KG1 (cell line): ENCODE results near the gene PLEKHG4B.
A peak's percentile ranks its signal among the peaks of the same experiment; 100 is the strongest.

Experiments
- DNase-seq: peaks from one replicate; lab custom pipeline; 2025; lab: John Stamatoyannopoulos, UW

Gene PLEKHG4B

GRCh38 chr5:74503-75109, 17.4 kb upstream of the PLEKHG4B start:
- DNase-seq, result no peak

- no peak for DNase-seq
Observed at GRCh38 chr5:75331-76320, 16.3 kb upstream of the PLEKHG4B start.

DNA sequence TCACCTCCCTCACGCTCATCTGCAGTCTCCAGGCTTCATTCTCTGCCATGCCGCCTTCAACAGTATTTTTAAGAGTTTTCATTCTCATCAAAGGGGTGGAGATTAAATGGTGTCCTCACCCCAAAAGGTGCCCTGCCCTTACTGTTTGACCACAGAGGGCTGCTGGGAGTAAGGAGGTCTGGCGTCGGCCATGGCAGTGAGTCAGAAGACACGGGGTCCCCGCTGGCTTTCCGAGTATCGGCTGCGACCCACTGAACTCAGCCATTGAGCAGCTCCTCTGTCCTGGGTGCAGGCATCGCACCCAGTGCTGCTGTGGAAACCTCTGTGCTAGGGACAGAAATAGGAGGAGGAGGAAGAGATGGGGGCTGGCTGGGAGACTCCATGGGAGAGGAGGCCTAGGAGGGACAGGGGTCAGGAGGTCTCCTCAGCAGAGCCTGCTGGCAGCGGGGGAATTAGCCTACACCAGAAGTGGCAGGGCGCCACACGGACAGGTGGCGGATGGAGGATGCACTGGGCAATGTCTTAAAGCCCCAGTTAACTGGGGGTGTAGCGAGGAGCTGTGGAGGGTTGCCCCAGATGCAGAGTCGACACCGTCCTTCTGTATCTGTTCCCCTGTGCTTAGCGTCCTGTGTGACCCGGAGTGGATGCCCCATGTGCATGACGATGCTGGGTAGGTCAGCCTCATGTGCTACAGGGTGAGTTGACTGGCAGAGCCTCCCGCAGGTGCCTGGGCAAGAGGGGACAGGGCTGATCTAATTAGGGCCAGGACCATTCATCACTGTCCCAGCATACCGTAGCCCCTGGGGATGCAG, 15.4 kb upstream of the PLEKHG4B start:
- no peak for DNase-seq

DNA sequence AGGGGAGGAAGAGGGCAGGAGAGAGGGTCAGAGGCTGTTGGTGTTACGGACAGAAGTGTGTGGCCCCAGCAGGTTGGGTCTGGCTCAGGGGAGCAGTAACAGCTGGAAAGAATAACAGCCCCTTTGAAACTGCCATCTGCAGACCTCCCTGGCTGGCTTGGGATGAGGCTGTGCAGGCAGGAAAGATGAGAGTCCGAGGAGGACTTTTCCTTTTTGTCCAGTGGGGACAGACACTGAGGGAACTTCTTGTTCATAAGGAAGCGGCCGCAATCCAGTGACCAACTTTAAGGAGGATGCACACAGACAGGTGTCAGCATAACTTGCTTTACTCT, 14.8 kb upstream of the PLEKHG4B start:
- DNase-seq, result no peak

GRCh38 chr5:77546-77945, 14.4 kb upstream of the PLEKHG4B start:
- DNase-seq, result no peak

GRCh38 chr5:77957-78804, 13.8 kb upstream of the PLEKHG4B start:
- peak; percentile 24 for DNase-seq

- no peak for DNase-seq
Observed at GRCh38 chr5:78805-79149, 13.2 kb upstream of the PLEKHG4B start.

- DNase-seq, result no peak
Observed at GRCh38 chr5:79263-79662, 12.7 kb upstream of the PLEKHG4B start.

- DNase-seq, result no peak
Observed at GRCh38 chr5:79821-80220, 12.1 kb upstream of the PLEKHG4B start.

- no peak for DNase-seq
Observed at GRCh38 chr5:81391-82021, 10.5 kb upstream of the PLEKHG4B start.

- DNase-seq, result no peak
Observed at GRCh38 chr5:82097-82496, 9.9 kb upstream of the PLEKHG4B start.

GRCh38 chr5:82570-82969, 9.4 kb upstream of the PLEKHG4B start:
- no peak for DNase-seq

DNA sequence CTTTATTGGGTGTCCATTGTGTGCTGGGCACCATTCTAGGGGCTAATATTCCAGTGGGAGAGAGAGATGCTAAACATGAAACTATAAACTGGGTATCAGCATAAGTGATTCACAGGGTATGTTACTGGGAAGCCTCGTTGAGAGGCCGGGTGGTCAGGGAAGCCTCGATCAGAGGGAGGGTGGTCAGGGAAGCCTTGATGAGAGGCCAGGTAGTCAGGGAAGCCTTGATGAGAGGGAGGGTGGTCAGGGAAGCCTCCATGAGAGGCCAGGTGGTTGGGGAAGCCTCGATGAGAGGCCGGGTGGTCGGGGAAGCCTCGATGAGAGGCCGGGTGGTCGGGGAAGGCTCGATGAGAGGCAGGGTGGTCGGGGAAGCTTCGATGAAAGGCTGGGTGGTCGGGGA, 8.9 kb upstream of the PLEKHG4B start:
- no peak for DNase-seq

DNA sequence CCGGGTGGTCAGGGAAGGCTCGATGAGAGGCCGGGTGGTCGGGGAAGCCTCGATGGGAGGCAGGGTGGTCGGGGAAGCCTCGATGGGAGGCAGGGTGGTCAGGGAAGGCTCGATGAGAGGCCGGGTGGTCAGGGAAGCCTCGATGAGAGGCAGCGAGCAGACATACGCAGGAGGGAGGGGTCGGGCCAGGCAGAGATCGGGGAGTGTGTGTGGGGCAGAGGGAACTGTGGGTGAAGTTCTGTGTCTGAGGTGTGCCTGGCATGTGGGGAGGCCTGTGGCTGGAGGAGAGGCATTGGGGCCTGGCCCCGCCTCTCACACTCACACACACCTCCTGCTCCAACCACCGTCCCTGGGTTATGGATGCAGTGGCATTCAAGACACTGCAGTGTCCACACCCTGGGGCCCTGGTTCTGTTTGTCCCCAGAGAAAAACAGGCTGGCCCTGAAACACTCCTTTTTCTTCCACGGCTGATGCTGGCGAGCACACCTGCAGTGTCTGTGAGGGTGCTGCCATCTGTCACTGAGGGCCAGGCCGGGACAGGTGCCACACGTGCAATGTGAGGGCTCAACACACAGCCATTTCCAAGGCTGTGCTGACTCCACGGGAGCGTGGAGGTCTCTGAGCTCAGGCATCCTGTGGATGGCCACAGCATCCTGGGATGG, 6.5 kb upstream of the PLEKHG4B start:
- DNase-seq, result no peak

- no peak for DNase-seq
Observed at GRCh38 chr5:89337-90286, 2.4 kb upstream of the PLEKHG4B start.

- DNase-seq, result no peak
Observed at GRCh38 chr5:90590-91547, 1.1 kb upstream of the PLEKHG4B start.

GRCh38 chr5:92401-93220, 643 bp downstream of the PLEKHG4B start:
- DNase-seq, result no peak
